ENCODE measurements around the gene ADAMTS20.
A peak's percentile ranks its signal among the peaks of the same experiment; 100 is the strongest.

The ADAMTS20 gene

GRCh38 chr12:43444940-43445564 is 107.0 kb downstream of the ADAMTS20 start:
- peak; percentile 36 for DNase-seq (ENCODE audit: low spot score)
- Histone ChIP-seq H3K27ac (replicated peaks; ENCODE audit: low read length) (no peak overlapping the region), H2AFZ (ENCODE audit: low read length) (no peak overlapping the region), H3K79me1 (ENCODE audit: low read depth, low read length) (no peaks in the 10 kb centered on the region), H2BK15ac (ENCODE audit: low read length) (no peak overlapping the region), H3K4me1 (ENCODE audit: control insufficient read depth in 2 of 2, insufficient read depth in 1 of 2, low read depth in 1 of 2, low read length in 2 of 2) (no peaks in the 10 kb centered on the region), H3K4me2 (ENCODE audit: insufficient read depth, low read length, poor library complexity, severe bottlenecking) (no peak overlapping the region), H4K8ac (ENCODE audit: low read depth, low read length) (no peak overlapping the region), H2BK120ac (ENCODE audit: low read depth, low read length) (no peak overlapping the region), H3K27me3 (ENCODE audit: control insufficient read depth in 3 of 3, insufficient read depth in 3 of 3, low read depth in 1 of 3, low read length in 3 of 3) (no peaks in the 10 kb centered on the region), H2BK12ac (ENCODE audit: low read length) (no peak overlapping the region), H3K9ac (ENCODE audit: low read depth, low read length, poor library complexity) (no peak overlapping the region), H2AK5ac (ENCODE audit: low read depth, low read length) (no peak overlapping the region), H3K9me3 (replicated peaks in 1 of 2; ENCODE audit: control insufficient read depth in 2 of 2, insufficient read depth in 1 of 2, low read depth in 1 of 2, low read length in 2 of 2) (no peaks in the 10 kb centered on the region), H3K23ac (ENCODE audit: low read depth, low read length, poor library complexity) (no peak overlapping the region), H3K36me3 (replicated peaks in 1 of 2; ENCODE audit: control insufficient read depth in 2 of 2, insufficient read depth in 2 of 2, low read length in 2 of 2) (no peaks in the 10 kb centered on the region), H3K18ac (ENCODE audit: low read length) (no peak overlapping the region), H3K4me3 (ENCODE audit: low read length in 2 of 2) (no peak overlapping the region), H3K14ac (ENCODE audit: low read length) (no peak overlapping the region), H2BK5ac (ENCODE audit: low read length) (no peak overlapping the region), H4K91ac (ENCODE audit: low read depth, low read length, poor library complexity) (no peak overlapping the region), H3K4ac (ENCODE audit: low read length) (no peak overlapping the region)
- WGBS, 2 donors (ENCODE audit: extremely low coverage in 2 of 2, insufficient read length in 2 of 2, insufficient replicate concordance in 1 of 2): no CpG with 5 or more reads among the region's 3 CpGs

- no peak overlapping the region for H3K27ac ChIP-seq (replicated peaks; ENCODE audit: low read length)
- no peaks in the 10 kb centered on the region for H3K36me3 ChIP-seq (replicated peaks in 1 of 2; ENCODE audit: control insufficient read depth in 2 of 2, insufficient read depth in 2 of 2, low read length in 2 of 2)
- H3K79me1 ChIP-seq (ENCODE audit: low read depth, low read length): no peaks in the 10 kb centered on the region
- no peak overlapping the region for H3K18ac ChIP-seq (ENCODE audit: low read length)
- H2BK15ac ChIP-seq (ENCODE audit: low read length): no peak overlapping the region
- H3K23ac ChIP-seq (ENCODE audit: low read depth, low read length, poor library complexity): no peak overlapping the region
- no peak overlapping the region for H3K4ac ChIP-seq (ENCODE audit: low read length)
- H3K9me3 ChIP-seq (replicated peaks in 1 of 2; ENCODE audit: control insufficient read depth in 2 of 2, insufficient read depth in 1 of 2, low read depth in 1 of 2, low read length in 2 of 2): no peaks in the 10 kb centered on the region
- H4K8ac ChIP-seq (ENCODE audit: low read depth, low read length): no peak overlapping the region
- no peak overlapping the region for H4K91ac ChIP-seq (ENCODE audit: low read depth, low read length, poor library complexity)
- no peak overlapping the region for H3K14ac ChIP-seq (ENCODE audit: low read length)
- no peak overlapping the region for H3K9ac ChIP-seq (ENCODE audit: low read depth, low read length, poor library complexity)
- H2AFZ ChIP-seq (ENCODE audit: low read length): no peak overlapping the region
- H3K27me3 ChIP-seq (ENCODE audit: control insufficient read depth in 3 of 3, insufficient read depth in 3 of 3, low read depth in 1 of 3, low read length in 3 of 3): no peaks in the 10 kb centered on the region
- H2BK120ac ChIP-seq (ENCODE audit: low read depth, low read length): no peak overlapping the region
- H3K4me2 ChIP-seq (ENCODE audit: insufficient read depth, low read length, poor library complexity, severe bottlenecking): no peak overlapping the region
- WGBS, 2 donors (ENCODE audit: extremely low coverage in 2 of 2, insufficient read length in 2 of 2, insufficient replicate concordance in 1 of 2): no CpG with 5 or more reads among the region's 4 CpGs
- no peak for DNase-seq (ENCODE audit: low spot score)
- H3K4me1 ChIP-seq (ENCODE audit: control insufficient read depth in 2 of 2, insufficient read depth in 1 of 2, low read depth in 1 of 2, low read length in 2 of 2): no peaks in the 10 kb centered on the region
- H2BK5ac ChIP-seq (ENCODE audit: low read length): no peak overlapping the region
- no peak overlapping the region for H3K4me3 ChIP-seq (ENCODE audit: low read length in 2 of 2)
- H2AK5ac ChIP-seq (ENCODE audit: low read depth, low read length): no peak overlapping the region
- H2BK12ac ChIP-seq (ENCODE audit: low read length): no peak overlapping the region
Measured at GRCh38 chr12:43436597-43436996, 115.4 kb downstream of the ADAMTS20 start.

- Histone ChIP-seq H3K36me3 (replicated peaks in 1 of 2; ENCODE audit: control insufficient read depth in 2 of 2, insufficient read depth in 2 of 2, low read length in 2 of 2) (no peaks in the 10 kb centered on the region), H3K4me3 (ENCODE audit: low read length in 2 of 2) (no peak overlapping the region), H3K9me3 (replicated peaks in 1 of 2; ENCODE audit: control insufficient read depth in 2 of 2, insufficient read depth in 1 of 2, low read depth in 1 of 2, low read length in 2 of 2) (no peaks in the 10 kb centered on the region), H2BK120ac (ENCODE audit: low read depth, low read length) (no peak overlapping the region), H3K4me2 (ENCODE audit: insufficient read depth, low read length, poor library complexity, severe bottlenecking) (no peak overlapping the region), H3K4ac (ENCODE audit: low read length) (no peak overlapping the region), H4K91ac (ENCODE audit: low read depth, low read length, poor library complexity) (no peak overlapping the region), H3K27ac (replicated peaks; ENCODE audit: low read length) (no peak overlapping the region), H3K18ac (ENCODE audit: low read length) (no peak overlapping the region), H2AFZ (ENCODE audit: low read length) (peak overlapping the region; percentile 11), H2BK5ac (ENCODE audit: low read length) (no peak overlapping the region), H3K27me3 (ENCODE audit: control insufficient read depth in 3 of 3, insufficient read depth in 3 of 3, low read depth in 1 of 3, low read length in 3 of 3) (no peaks in the 10 kb centered on the region), H3K4me1 (ENCODE audit: control insufficient read depth in 2 of 2, insufficient read depth in 1 of 2, low read depth in 1 of 2, low read length in 2 of 2) (no peaks in the 10 kb centered on the region), H3K23ac (ENCODE audit: low read depth, low read length, poor library complexity) (no peak overlapping the region), H2AK5ac (ENCODE audit: low read depth, low read length) (no peak overlapping the region), H2BK15ac (ENCODE audit: low read length) (no peak overlapping the region), H3K79me1 (ENCODE audit: low read depth, low read length) (no peaks in the 10 kb centered on the region), H4K8ac (ENCODE audit: low read depth, low read length) (no peak overlapping the region), H2BK12ac (ENCODE audit: low read length) (no peak overlapping the region), H3K14ac (ENCODE audit: low read length) (no peak overlapping the region), H3K9ac (ENCODE audit: low read depth, low read length, poor library complexity) (no peak overlapping the region)
- no CpG with 5 or more reads among the region's 2 CpGs for WGBS, 2 donors (ENCODE audit: extremely low coverage in 2 of 2, insufficient read length in 2 of 2, insufficient replicate concordance in 1 of 2)
- DNase-seq (ENCODE audit: low spot score): no peak
Measured at GRCh38 chr12:43434614-43435013, 117.4 kb downstream of the ADAMTS20 start.

- no peak overlapping the region for H2AFZ ChIP-seq (ENCODE audit: low read length)
- DNase-seq (ENCODE audit: low spot score): no peak
- no peak overlapping the region for H4K8ac ChIP-seq (ENCODE audit: low read depth, low read length)
- no peak overlapping the region for H3K4ac ChIP-seq (ENCODE audit: low read length)
- no peak overlapping the region for H3K27ac ChIP-seq (replicated peaks; ENCODE audit: low read length)
- H3K18ac ChIP-seq (ENCODE audit: low read length): no peak overlapping the region
- no peaks in the 10 kb centered on the region for H3K4me1 ChIP-seq (ENCODE audit: control insufficient read depth in 2 of 2, insufficient read depth in 1 of 2, low read depth in 1 of 2, low read length in 2 of 2)
- H2BK120ac ChIP-seq (ENCODE audit: low read depth, low read length): no peak overlapping the region
- no peaks in the 10 kb centered on the region for H3K9me3 ChIP-seq (replicated peaks in 1 of 2; ENCODE audit: control insufficient read depth in 2 of 2, insufficient read depth in 1 of 2, low read depth in 1 of 2, low read length in 2 of 2)
- no peaks in the 10 kb centered on the region for H3K27me3 ChIP-seq (ENCODE audit: control insufficient read depth in 3 of 3, insufficient read depth in 3 of 3, low read depth in 1 of 3, low read length in 3 of 3)
- H2BK15ac ChIP-seq (ENCODE audit: low read length): no peak overlapping the region
- H3K9ac ChIP-seq (ENCODE audit: low read depth, low read length, poor library complexity): no peak overlapping the region
- H2BK12ac ChIP-seq (ENCODE audit: low read length): no peak overlapping the region
- H3K4me3 ChIP-seq (ENCODE audit: low read length in 2 of 2): no peak overlapping the region
- WGBS, 2 donors (ENCODE audit: extremely low coverage in 2 of 2, insufficient read length in 2 of 2, insufficient replicate concordance in 1 of 2): no CpG with 5 or more reads among the region's 5 CpGs
- no peak overlapping the region for H2AK5ac ChIP-seq (ENCODE audit: low read depth, low read length)
- H3K4me2 ChIP-seq (ENCODE audit: insufficient read depth, low read length, poor library complexity, severe bottlenecking): no peak overlapping the region
- no peak overlapping the region for H4K91ac ChIP-seq (ENCODE audit: low read depth, low read length, poor library complexity)
- no peak overlapping the region for H2BK5ac ChIP-seq (ENCODE audit: low read length)
- no peak overlapping the region for H3K14ac ChIP-seq (ENCODE audit: low read length)
- H3K36me3 ChIP-seq (replicated peaks in 1 of 2; ENCODE audit: control insufficient read depth in 2 of 2, insufficient read depth in 2 of 2, low read length in 2 of 2): no peaks in the 10 kb centered on the region
- no peaks in the 10 kb centered on the region for H3K79me1 ChIP-seq (ENCODE audit: low read depth, low read length)
- H3K23ac ChIP-seq (ENCODE audit: low read depth, low read length, poor library complexity): no peak overlapping the region
Measured at GRCh38 chr12:43428088-43428600, 123.9 kb downstream of the ADAMTS20 start.

Measured in neuronal stem cell (in vitro differentiated cells).